Stomach (tissue), 9 donors: ENCODE results near the gene DBF4B. TPM values are rescaled to one million over a fixed set of nuclear protein-coding genes. Genes with fewer than 3 reads are reported as not detected.
"Not testable (repeated sequence)": the region's sequence is repeated elsewhere in the genome, so short reads cannot be mapped to it uniquely, and the experiment has no call there.

Experiments
- DNase-seq, 2 donors: peaks; one replicate each; pipeline versions ENCODE4 v3.0.0 to v3.0.0-alpha.2; 2013 to 2019
- H3K27ac ChIP-seq, 5 donors: fragments of 200-600 bp in 4 of 5; sonication (generic) in 4 of 5; one replicate each; pipeline ENCODE4 v1.5.1; 2013 to 2019; ENCODE audit warnings: mild to moderate bottlenecking in 1 of 5, moderate library complexity in 1 of 5
- H3K27me3 ChIP-seq, 3 donors: fragments of 200-600 bp; sonication (generic); one replicate each; pipeline ENCODE4 v1.5.1; 2017 to 2019; ENCODE audit warnings: mixed run types in 1 of 3
- H3K36me3 ChIP-seq, 4 donors: fragments of 200-600 bp; sonication (generic); 1 replicate in 3 of 4; 2 replicates in 1 of 4; pipeline ENCODE4 v1.5.1; 2016 to 2019
- H3K4me1 ChIP-seq, 4 donors: fragments of 200-600 bp; sonication (generic); one replicate each; pipeline ENCODE4 v1.5.1; 2016 to 2019
- H3K4me3 ChIP-seq, 4 donors: fragments of 200-600 bp; sonication (generic) in 3 of 4; one replicate each; pipeline ENCODE4 v1.5.1; 2016 to 2019; ENCODE audit warnings: mild to moderate bottlenecking in 1 of 4
- H3K9me3 ChIP-seq, 4 donors: fragments of 200-600 bp; sonication (generic); one replicate each; pipeline ENCODE4 v1.5.1; 2016 to 2019
- CTCF ChIP-seq, 7 experiments: fragments of 450-650 bp in 4 of 7; fragments of 200-600 bp in 3 of 7; sonication (generic) in 3 of 7; IDR thresholded peaks; one replicate each; pipeline ENCODE4 v1.5.1; 2016 to 2019; ENCODE audit warnings: antibody characterized with exemption in 7 of 7, control low read depth in 2 of 7, mild to moderate bottlenecking in 1 of 7
- EP300 ChIP-seq: sonication (generic); formaldehyde crosslinking; IDR thresholded peaks from one replicate; pipeline ENCODE4 v1.6.1; 2017; ENCODE audit warnings: antibody characterized with exemption
- POLR2A ChIP-seq, 4 donors: fragments of 450-650 bp; IDR thresholded peaks; one replicate each; pipeline ENCODE4 v1.6.1; 2016; ENCODE audit warnings: antibody characterized with exemption in 4 of 4, control low read depth in 2 of 4, mild to moderate bottlenecking in 1 of 4, moderate library complexity in 1 of 4
- POLR2AphosphoS5 ChIP-seq, 3 donors: sonication (generic); formaldehyde crosslinking; IDR thresholded peaks; one replicate each; pipeline ENCODE4 v1.6.1; 2016; ENCODE audit warnings: antibody characterized with exemption in 3 of 3
- WGBS, 5 donors: extraction: QIAGEN DNeasy Blood & Tissue Kit in 3 of 5; methylation state at CpG; one replicate each; pipeline versions ENCODE4 v1.1.5 to v1.1.7; 2013 to 2018; 5-methylcytosine and 5-hydroxymethylcytosine counted together
- intact Hi-C: fragments of 100-400 bp; cut with DNase I; formaldehyde crosslinking; loops from one replicate; pipeline ENCODE4 v1.15.1; 2023; ENCODE audit warnings: low total_unique reads
- polyA plus RNA-seq, 3 donors: library from polyadenylated mRNA; stranded (reverse); fragments of 200-250 nt; gene quantifications; one replicate each; pipeline ENCODE4 v1.2.3, GENCODE V29; 2013
- total RNA-seq, 5 donors: library from RNA; depleted of rRNA; stranded (reverse); fragments of >200 nt; gene quantifications; one replicate each; pipeline versions ENCODE4 v1.1.0 to v1.2.3, GENCODE V29; 2014 to 2016
- donor health status: healthy with polysubstance abuse.
- donor health status: Bipolar disorder and iron deficiency.
- donor health status: healthy.

The DBF4B gene
- total and polyA plus RNA-seq, 8 donors = 0.76 to 5.0 (median 2.2) TPM; not detected in 1

GRCh38 chr17:44693609-44694008 is 14.9 kb upstream of the DBF4B start:
- Histone ChIP-seq H3K27me3 (no peaks in the 10 kb centered on the region), H3K27ac (no peak overlapping the region), H3K36me3 (no peaks in the 10 kb centered on the region), H3K9me3 (no peaks in the 10 kb centered on the region), H3K4me1 (peaks cover 12 to 18% (median 16%) of the 10 kb centered on the region in 4 donors), H3K4me3 (no peak overlapping the region)
- no peak for DNase-seq
- 54 to 73% (median 65%) methylated on average over 11 of the region's 11 CpGs for WGBS, 5 donors
- intact Hi-C loops = no loop called here
- TF ChIP-seq POLR2AphosphoS5 (IDR thresholded peaks at IDR 0.05) (no peak), CTCF (IDR thresholded peaks at IDR 0.05) (no peak), EP300 (no peak), POLR2A (IDR thresholded peaks at IDR 0.05) (no peak)

GRCh38 chr17:44700288-44700687 is 8.2 kb upstream of the DBF4B start:
- H3K27ac ChIP-seq, intact Hi-C loops, DNase-seq, H3K9me3 ChIP-seq, H3K27me3 ChIP-seq, H3K4me1 ChIP-seq, H3K4me3 ChIP-seq, H3K36me3 ChIP-seq: not testable (repeated sequence)
- WGBS, 5 donors = 86 to 90% (median 88%) methylated on average over 10 of the region's 10 CpGs

GRCh38 chr17:44707755-44708400 is 587 bp upstream of the DBF4B start:
- no peaks in the 10 kb centered on the region for H3K36me3 ChIP-seq
- H3K4me1 ChIP-seq = peaks cover 0 to 22% (median 19%) of the 10 kb centered on the region in 4 donors
- no peak for TF ChIP-seq POLR2AphosphoS5 (IDR thresholded peaks at IDR 0.05)
- TF ChIP-seq POLR2A (IDR thresholded peaks at IDR 0.05) = no peak
- TF ChIP-seq EP300 = no peak
- no peak for TF ChIP-seq CTCF (IDR thresholded peaks at IDR 0.05)
- peak overlapping the region in 4 of 5 donors; percentile 60 to 84 (median 78) for H3K27ac ChIP-seq
- DNase-seq = peak in 1 of 2 donors; percentile 7
- peak overlapping the region; percentile 70 to 98 (median 91) for H3K4me3 ChIP-seq
- H3K9me3 ChIP-seq = no peaks in the 10 kb centered on the region
- WGBS, 5 donors = 13 to 24% (median 21%) methylated on average over 4 of the region's 4 CpGs
- peaks cover 0 to 13% (median 0%) of the 10 kb centered on the region in 3 donors for H3K27me3 ChIP-seq
- intact Hi-C loops = no loop called here

GRCh38 chr17:44719444-44719843 is 11.0 kb downstream of the DBF4B start:
- WGBS, 5 donors = 91 to 100% (median 97%) methylated on average over 1 of the region's 1 CpG
- Histone ChIP-seq H3K9me3 (no peaks in the 10 kb centered on the region), H3K36me3 (peaks cover 5 to 50% (median 30%) of the 10 kb centered on the region in 4 donors), H3K27me3 (no peaks in the 10 kb centered on the region), H3K27ac (no peak overlapping the region), H3K4me3 (no peak overlapping the region), H3K4me1 (no peaks in the 10 kb centered on the region)
- DNase-seq = no peak
- intact Hi-C loops = no loop called here
- no peak for TF ChIP-seq POLR2A (IDR thresholded peaks at IDR 0.05)
- TF ChIP-seq CTCF (IDR thresholded peaks at IDR 0.05) = no peak
- no peak for TF ChIP-seq POLR2AphosphoS5 (IDR thresholded peaks at IDR 0.05)
- TF ChIP-seq EP300 = no peak

- intact Hi-C loops = no loop called here
- Histone ChIP-seq H3K9me3 (no peaks in the 10 kb centered on the region), H3K4me1 (no peaks in the 10 kb centered on the region), H3K27me3 (no peaks in the 10 kb centered on the region), H3K27ac (no peak overlapping the region), H3K4me3 (no peak overlapping the region), H3K36me3 (peaks cover 5 to 47% (median 32%) of the 10 kb centered on the region in 4 donors)
- TF ChIP-seq CTCF (IDR thresholded peaks at IDR 0.05) (no peak), EP300 (no peak)
- DNase-seq = no peak
- WGBS, 5 donors = 83 to 94% (median 91%) methylated on average over 5 of the region's 5 CpGs
Measured at GRCh38 chr17:44722254-44722653, 13.8 kb downstream of the DBF4B start.

GRCh38 chr17:44726121-44726520 is 17.7 kb downstream of the DBF4B start:
- H3K27me3 ChIP-seq, H3K27ac ChIP-seq, H3K4me3 ChIP-seq, intact Hi-C loops, H3K4me1 ChIP-seq, H3K9me3 ChIP-seq, DNase-seq: not testable (repeated sequence)
- peaks cover 10 to 59% (median 40%) of the 10 kb centered on the region in 4 donors for H3K36me3 ChIP-seq
- WGBS, 5 donors = 94 to 97% (median 97%) methylated on average over 6 of the region's 6 CpGs
